AML-193 (cell line): ENCODE data around the gene VSIG1.

Experiments
- DNase-seq, 2 experiments: peaks; one replicate each; lab custom pipeline; 2025; lab: John Stamatoyannopoulos, UW

The VSIG1 gene

DNA sequence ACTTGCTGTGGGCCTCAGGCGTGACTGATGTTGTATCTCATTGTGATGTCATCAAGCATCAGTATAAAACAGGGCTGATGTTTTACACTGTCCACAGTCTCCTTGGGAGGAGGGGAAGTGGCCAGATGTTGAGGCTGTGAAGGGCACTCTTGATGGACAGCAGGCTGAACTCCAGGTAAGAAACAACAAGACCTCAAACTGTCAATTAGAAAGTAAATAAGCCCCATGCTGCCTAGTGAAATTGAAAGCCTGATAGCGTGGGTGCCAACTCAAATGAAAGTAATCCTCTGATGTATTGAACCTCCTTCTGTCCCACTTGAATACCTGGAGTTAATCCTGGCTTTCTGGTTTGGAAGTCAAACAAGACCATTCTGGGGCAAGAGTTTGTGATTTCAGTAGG is 19.7 kb downstream of the VSIG1 start:
- DNase-seq = no peak

- no peak for DNase-seq
These were observed 23.3 kb downstream of the VSIG1 start for GRCh38 chrX:108068121-108068520.

DNA sequence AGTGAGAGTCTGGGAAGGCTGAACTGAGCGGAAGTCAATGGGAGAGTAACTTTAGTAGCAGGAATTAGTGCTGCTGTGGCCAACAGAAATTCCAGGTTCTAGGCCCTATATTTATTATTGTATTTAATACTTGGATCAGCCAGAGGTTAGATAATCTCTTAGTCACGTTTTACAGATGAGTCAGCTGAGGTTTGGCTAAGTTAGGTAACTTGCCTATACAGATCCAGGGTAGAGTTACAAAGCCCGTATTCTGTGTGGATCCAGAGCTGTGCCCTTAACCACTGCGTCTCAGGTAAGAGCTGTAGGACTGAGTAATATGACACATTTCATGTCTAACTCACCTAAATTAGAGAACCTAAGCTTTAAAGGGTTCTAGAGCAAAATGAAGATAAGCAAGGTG is 26.0 kb downstream of the VSIG1 start:
- no peak for DNase-seq

DNA sequence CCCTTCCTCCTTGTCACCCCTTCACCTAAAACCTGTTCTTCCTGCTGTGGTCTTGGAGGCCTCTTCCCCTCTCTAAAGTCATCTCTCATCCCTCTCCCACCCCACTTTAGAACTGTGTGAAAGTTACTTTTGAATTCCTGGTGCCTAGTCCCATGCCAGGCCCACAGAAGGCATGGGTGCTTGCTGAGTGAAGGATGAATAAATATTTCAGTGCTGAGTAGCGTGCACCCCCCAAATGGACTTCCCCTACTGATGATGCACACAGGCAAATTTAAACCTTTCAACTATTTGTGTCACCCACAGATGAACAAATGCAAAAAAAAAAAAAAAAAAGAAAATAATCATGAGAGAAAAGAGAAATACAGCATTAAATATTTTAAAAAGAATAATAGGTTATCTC is 26.7 kb downstream of the VSIG1 start:
- no peak for DNase-seq

- no peak for DNase-seq
These were observed 27.9 kb downstream of the VSIG1 start for GRCh38 chrX:108072746-108073145.

GRCh38 chrX:108081110-108081509 is 36.2 kb downstream of the VSIG1 start:
- no peak for DNase-seq

- DNase-seq = no peak
These were observed 42.9 kb downstream of the VSIG1 start for GRCh38 chrX:108087792-108088191.

GRCh38 chrX:108088511-108088910 is 43.6 kb downstream of the VSIG1 start:
- no peak for DNase-seq

- DNase-seq = no peak
These were observed 45.8 kb downstream of the VSIG1 start for GRCh38 chrX:108090491-108091263.

- DNase-seq = peak; percentile 79 to 87
These were observed 46.5 kb downstream of the VSIG1 start, which contains the start of the genes ATG4A and PSMD10 for GRCh38 chrX:108091264-108091877. ATG4A (plus strand) TSS chrX:108091778; CDS start chrX:108091827, 49 bp downstream. PSMD10 (minus strand) TSS chrX:108091542; CDS start chrX:108091520, 22 bp downstream.

DNA sequence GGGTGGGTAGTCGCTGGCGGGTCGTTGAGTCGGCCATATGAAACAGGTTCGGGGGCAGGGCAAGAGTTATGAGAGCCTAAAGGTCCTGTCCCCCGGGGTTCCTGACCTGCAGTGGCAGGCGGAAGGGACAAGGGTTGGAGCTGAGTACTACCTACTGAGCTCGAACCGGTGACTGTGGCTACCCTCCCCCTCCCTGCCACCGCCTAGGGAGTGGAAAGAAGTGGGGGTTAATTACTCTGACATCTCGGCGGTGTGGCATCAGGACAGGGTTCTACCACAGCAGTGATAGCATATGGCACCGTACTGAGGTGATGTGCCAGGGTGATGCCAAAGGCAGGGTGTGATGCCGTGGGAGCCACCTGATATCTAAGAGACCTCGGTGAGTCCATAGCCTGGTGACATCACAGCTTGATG is 47.0 kb downstream of the VSIG1 start:
- DNase-seq = peak in 1 of 2 experiments; percentile 38

DNA sequence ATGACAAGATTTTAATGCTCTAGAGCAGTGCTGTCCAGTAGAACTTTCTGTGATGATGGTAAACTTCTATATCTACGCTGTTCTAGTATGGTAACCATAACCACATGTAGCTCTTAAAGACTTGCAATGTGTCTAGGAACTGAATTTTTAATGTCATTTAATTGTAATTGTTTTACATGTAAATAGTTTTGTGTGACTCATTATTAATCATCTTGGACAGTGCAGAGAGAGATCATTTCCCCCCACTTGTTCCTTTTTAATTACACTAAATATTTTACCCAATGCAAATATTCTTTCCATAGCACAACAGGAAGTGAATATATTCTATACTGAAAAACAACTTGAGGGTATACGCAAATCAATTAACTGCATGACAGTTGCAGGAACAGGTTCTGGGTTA is 52.5 kb downstream of the VSIG1 start:
- no peak for DNase-seq

GRCh38 chrX:108105473-108105872 is 60.6 kb downstream of the VSIG1 start:
- DNase-seq = no peak

- DNase-seq = no peak
These were observed 69.7 kb downstream of the VSIG1 start for GRCh38 chrX:108114541-108114940.

DNA sequence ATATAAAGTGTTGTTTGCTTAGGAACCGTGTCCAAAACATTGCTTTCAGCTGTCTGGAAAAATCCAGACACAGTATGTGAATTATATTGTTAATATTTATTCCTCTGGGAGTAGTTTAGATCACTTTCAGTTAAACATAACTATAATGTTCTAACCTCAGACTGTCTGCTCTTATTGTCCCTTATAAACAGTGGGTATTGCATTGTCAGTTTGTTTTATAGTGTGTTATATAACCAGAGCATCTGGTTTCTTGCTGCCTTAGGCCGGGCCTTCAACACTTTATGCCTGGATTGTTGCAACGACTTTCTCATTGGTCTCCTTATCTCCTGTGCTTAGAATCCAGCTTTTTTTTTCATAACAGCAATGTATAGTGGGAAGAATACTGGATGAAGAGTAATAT is 73.1 kb downstream of the VSIG1 start:
- no peak for DNase-seq

- DNase-seq = no peak
These were observed 76.4 kb downstream of the VSIG1 start for GRCh38 chrX:108121291-108121690.

DNA sequence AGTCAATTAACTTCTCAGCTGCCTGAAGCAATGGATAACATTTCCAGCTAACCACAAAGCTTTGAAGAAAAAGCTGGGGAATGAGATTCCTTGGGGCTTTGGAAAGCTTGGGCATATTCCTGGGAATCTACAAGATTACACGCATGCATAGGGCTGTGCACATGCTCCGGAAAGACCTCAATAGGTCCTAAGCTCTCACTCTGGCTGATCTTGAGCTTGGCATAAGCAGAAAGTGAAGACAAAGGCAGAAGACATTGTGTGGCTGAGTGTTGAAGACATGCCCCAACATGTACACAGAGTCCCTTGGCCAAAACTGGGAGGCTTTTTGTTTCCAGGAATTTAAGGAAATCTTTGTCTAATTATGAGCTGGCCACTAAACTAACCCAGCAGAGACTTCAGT is 77.9 kb downstream of the VSIG1 start:
- no peak for DNase-seq

- DNase-seq = no peak
These were observed 78.9 kb downstream of the VSIG1 start for GRCh38 chrX:108123591-108124366.

DNA sequence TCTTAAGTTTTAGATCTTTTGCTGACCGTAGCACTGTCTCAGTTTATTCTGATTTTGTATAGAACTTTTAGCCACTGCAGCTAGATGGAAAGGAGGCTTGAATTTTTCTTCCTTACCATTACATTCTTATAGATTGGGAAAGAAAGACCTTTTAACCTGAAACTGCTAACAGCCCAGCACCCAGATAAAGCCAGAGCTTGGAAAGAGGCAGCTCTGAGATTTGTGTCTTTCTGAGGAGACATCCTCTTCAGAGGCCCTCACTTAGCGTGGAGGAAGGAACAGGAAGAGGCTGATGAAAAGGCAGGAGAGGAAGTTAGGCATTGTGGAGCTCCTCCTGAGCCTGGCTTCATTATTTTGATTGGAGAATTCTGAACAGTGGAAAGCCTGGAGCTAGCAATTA is 81.8 kb downstream of the VSIG1 start:
- DNase-seq = no peak

- no peak for DNase-seq
These were observed 82.3 kb downstream of the VSIG1 start for GRCh38 chrX:108127152-108127551.
